Neural crest cell (in vitro differentiated cells): Measurements from ENCODE around the gene VPS13D. TPM values are rescaled to one million over a fixed set of nuclear protein-coding genes. Genes with fewer than 3 reads are reported as not detected.

Source experiments
- DNase-seq: peaks from one replicate; pipeline ENCODE4 v3.0.0; 2021; ENCODE audit warnings: low read depth, mixed read lengths, low spot score
- H3K27ac Mint-ChIP-seq: one replicate; pipeline ENCODE4 v1.8.0; 2021; ENCODE audit warnings: mild to moderate bottlenecking, mixed read lengths; ENCODE audit not compliant: unreplicated experiment
- H3K27me3 Mint-ChIP-seq: 2 replicates; pipeline ENCODE4 v1.8.0; 2021; ENCODE audit warnings: low read depth, mild to moderate bottlenecking, mixed read lengths
- H3K36me3 Mint-ChIP-seq: 2 replicates; pipeline ENCODE4 v1.8.0; 2021; ENCODE audit warnings: low read depth, mild to moderate bottlenecking, mixed read lengths
- H3K4me1 Mint-ChIP-seq: 2 replicates; pipeline ENCODE4 v1.8.0; 2021; ENCODE audit warnings: mixed read lengths
- H3K4me3 Mint-ChIP-seq: one replicate; pipeline ENCODE4 v1.8.0; 2021; ENCODE audit warnings: mild to moderate bottlenecking, mixed read lengths
- H3K9me3 Mint-ChIP-seq: 2 replicates; pipeline ENCODE4 v1.8.0; 2021; ENCODE audit warnings: mixed read lengths
- total RNA-seq: library from RNA; stranded (reverse); gene quantifications from 2 replicates; pipeline ENCODE4 v1.2.1, GENCODE V29; 2021
- TF ChIP-seq, protein P1 (sequence below): fragments of 200-600 bp; sonication (generic); conservative IDR thresholded peaks from 2 replicates; pipeline ENCODE4 v1.5.0; 2021; ENCODE audit warnings: antibody characterized with exemption, mild to moderate bottlenecking

VPS13D gene
- total RNA-seq, 1 donor from 2014 or later, result 24.5 TPM

DNA sequence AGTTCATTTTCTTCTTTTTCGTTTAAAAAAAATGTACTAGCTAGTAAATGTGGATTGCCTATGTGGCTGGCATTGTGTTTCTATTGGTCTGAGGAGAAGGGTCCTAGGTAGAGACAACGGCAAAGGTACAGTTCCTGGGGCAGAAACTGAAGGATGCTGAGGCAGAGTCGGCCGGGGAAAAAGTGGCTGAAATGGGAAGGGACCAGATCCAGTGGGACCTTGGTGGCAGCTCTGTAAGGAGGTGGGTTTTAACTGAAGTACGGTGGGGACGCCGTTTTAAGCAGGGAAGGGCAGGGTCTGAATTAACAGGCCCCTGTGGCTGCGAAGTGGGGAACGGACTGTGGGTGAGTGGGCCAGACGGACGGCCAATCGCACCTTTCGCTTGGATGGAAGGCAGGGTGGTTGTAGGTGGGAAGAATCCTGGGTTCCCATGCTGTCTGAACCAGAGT lies 420 bp upstream of the VPS13D start:
- peaks cover 5% of the 10 kb centered on the region for H3K4me1 Mint-ChIP-seq
- TF ChIP-seq, protein P1, sequence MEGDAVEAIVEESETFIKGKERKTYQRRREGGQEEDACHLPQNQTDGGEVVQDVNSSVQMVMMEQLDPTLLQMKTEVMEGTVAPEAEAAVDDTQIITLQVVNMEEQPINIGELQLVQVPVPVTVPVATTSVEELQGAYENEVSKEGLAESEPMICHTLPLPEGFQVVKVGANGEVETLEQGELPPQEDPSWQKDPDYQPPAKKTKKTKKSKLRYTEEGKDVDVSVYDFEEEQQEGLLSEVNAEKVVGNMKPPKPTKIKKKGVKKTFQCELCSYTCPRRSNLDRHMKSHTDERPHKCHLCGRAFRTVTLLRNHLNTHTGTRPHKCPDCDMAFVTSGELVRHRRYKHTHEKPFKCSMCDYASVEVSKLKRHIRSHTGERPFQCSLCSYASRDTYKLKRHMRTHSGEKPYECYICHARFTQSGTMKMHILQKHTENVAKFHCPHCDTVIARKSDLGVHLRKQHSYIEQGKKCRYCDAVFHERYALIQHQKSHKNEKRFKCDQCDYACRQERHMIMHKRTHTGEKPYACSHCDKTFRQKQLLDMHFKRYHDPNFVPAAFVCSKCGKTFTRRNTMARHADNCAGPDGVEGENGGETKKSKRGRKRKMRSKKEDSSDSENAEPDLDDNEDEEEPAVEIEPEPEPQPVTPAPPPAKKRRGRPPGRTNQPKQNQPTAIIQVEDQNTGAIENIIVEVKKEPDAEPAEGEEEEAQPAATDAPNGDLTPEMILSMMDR, result no peak
- H3K9me3 Mint-ChIP-seq, result peaks cover 2% of the 10 kb centered on the region
- no peak for DNase-seq
- peak overlapping the region; percentile 82 for H3K4me3 Mint-ChIP-seq
- H3K36me3 Mint-ChIP-seq, result no peaks in the 10 kb centered on the region
- no peaks in the 10 kb centered on the region for H3K27me3 Mint-ChIP-seq
- H3K27ac Mint-ChIP-seq, result no peak overlapping the region

DNA sequence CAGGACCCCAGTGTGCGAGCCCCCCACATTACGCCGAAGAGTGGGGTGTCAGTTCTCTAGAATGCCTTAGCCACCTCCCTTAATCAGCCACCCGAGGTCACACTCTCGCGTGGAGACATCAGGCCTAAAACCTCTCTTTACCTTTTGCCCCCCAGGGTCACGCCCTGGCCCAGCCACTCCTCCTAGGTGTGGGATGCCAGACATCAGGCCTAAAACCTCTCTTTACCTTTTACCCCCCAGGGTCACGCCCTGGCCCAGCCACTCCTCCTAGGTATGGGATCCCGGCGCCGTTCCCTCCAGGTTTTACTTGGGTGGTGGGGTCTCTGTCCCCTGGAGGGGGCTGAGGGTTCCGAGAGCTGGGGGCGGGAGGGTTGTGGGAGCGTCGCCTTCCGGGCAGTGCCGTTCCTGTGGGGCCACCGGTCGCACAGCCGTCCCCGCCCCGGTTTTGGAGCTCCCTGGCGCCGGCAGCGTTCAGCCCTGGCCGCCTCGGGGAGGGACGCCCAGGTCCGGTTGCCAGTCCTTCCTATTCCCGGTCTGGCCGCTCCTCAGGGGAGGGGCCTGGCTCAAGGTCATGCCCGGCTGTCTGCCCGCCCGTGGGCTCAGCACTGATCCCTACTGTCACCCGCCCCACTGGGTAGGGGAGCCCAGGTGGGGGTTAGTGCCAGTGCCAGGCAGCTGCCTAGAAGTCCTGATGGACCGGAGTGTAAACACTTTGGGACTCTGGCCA lies 882 bp downstream of the VPS13D start:
- Mint-ChIP-seq H3K27ac (peak overlapping the region; percentile 62), H3K27me3 (no peaks in the 10 kb centered on the region), H3K36me3 (no peaks in the 10 kb centered on the region), H3K9me3 (no peaks in the 10 kb centered on the region), H3K4me3 (peak overlapping the region; percentile 86), H3K4me1 (peaks cover 5% of the 10 kb centered on the region)
- DNase-seq, result no peak
- TF ChIP-seq, protein P1, result no peak

DNA sequence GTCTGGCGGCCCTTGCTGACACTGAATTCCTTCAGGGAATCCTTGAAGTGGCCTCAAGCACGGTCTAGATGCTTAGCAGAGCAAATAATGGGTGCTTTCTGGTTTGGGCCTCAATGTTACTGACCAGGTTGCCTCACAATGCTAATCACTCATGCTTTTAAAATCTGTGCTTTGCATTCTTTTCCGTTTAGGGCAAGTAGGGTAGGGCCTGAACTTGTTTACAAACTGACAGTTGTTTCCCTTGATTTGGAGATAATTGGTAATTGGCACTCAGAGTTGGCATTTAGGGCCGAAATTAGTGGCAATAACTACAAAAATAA lies 1.4 kb downstream of the VPS13D start:
- Mint-ChIP-seq H3K4me3 (peak overlapping the region; percentile 86), H3K36me3 (no peaks in the 10 kb centered on the region), H3K9me3 (no peaks in the 10 kb centered on the region), H3K4me1 (peaks cover 5% of the 10 kb centered on the region), H3K27me3 (no peaks in the 10 kb centered on the region), H3K27ac (no peak overlapping the region)
- no peak for DNase-seq
- TF ChIP-seq, protein P1, result no peak

DNA sequence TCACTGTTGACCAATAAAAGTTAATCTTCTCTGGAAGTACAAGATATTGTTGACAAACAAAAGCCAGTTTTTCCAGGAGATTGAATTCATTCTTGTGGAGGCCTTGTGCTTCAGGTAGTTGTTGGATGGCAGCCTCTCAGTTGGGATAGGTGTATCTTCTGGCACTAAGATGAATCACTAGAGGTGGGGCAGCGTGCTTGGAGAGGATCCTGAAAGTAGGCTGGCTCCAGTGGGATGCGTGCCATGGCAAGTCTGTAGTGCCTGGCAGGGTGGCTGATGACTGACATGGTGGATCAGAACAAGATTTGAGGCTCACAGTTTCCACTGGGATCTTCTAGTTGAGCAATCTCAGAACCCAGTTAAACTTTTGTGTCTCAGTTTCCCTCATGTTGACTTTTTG lies 2.4 kb downstream of the VPS13D start:
- no peaks in the 10 kb centered on the region for H3K27me3 Mint-ChIP-seq
- no peak overlapping the region for H3K27ac Mint-ChIP-seq
- H3K4me1 Mint-ChIP-seq, result peaks cover 5% of the 10 kb centered on the region
- no peaks in the 10 kb centered on the region for H3K9me3 Mint-ChIP-seq
- TF ChIP-seq, protein P1, result no peak
- H3K4me3 Mint-ChIP-seq, result peak overlapping the region; percentile 74
- H3K36me3 Mint-ChIP-seq, result no peaks in the 10 kb centered on the region
- no peak for DNase-seq

DNA sequence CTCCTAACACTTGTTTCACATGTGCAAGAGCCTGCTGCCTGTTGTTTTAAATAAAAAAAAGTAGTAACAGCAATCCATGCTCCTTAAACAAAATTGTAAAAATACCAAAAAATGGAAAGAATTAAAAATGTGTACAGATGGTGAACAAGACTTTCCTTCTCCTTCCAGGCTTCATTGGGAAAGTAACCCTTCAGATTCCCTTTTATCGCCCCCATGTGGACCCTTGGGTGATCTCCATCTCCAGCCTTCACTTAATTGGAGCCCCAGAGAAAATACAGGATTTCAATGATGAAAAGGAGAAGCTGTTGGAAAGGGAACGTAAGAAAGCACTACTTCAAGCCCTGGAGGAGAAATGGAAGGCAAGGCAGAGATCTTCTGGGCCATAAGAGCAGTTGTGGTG lies 14.2 kb downstream of the VPS13D start:
- peaks cover 7% of the 10 kb centered on the region for H3K36me3 Mint-ChIP-seq
- TF ChIP-seq, protein P1, result peak; percentile 50
- no peaks in the 10 kb centered on the region for H3K9me3 Mint-ChIP-seq
- H3K27me3 Mint-ChIP-seq, result no peaks in the 10 kb centered on the region
- H3K4me1 Mint-ChIP-seq, result peaks cover 8% of the 10 kb centered on the region
- no peak overlapping the region for H3K4me3 Mint-ChIP-seq
- no peak for DNase-seq
- no peak overlapping the region for H3K27ac Mint-ChIP-seq
